Measurements from ENCODE around the gene HOXC6. TPM values are rescaled to one million over a fixed set of nuclear protein-coding genes. Genes with fewer than 3 reads are reported as not detected.

Gene HOXC6
- polyA plus RNA-seq, 4 donors: 28.5 to 36.8 (median 32.1) TPM

GRCh38 chr12:54051874-54052437 is 23.7 kb downstream of the HOXC6 start:
- DNase-seq (ENCODE audit: low read depth in 4 of 4, low spot score in 3 of 4): peak in 2 of 4 donors; percentile 84 to 88

GRCh38 chr12:54052438-54053002 is 24.3 kb downstream of the HOXC6 start:
- DNase-seq (ENCODE audit: low read depth in 4 of 4, low spot score in 3 of 4): no peak

- DNase-seq (ENCODE audit: low read depth in 4 of 4, low spot score in 3 of 4): no peak
Measured at GRCh38 chr12:54053003-54053750, 24.9 kb downstream of the HOXC6 start.

GRCh38 chr12:54053751-54054741 is 25.8 kb downstream of the HOXC6 start, which contains the start of gene HOXC4:
Gene HOXC4 (plus strand): TSS chr12:54053835. CDS start chr12:54053923, 88 bp downstream.
- DNase-seq (ENCODE audit: low read depth in 4 of 4, low spot score in 3 of 4): peak in 1 of 4 donors; percentile 89

- no peak for DNase-seq (ENCODE audit: low read depth in 4 of 4, low spot score in 3 of 4)
Measured at GRCh38 chr12:54054742-54055194, 26.5 kb downstream of the HOXC6 start.

GRCh38 chr12:54055552-54055951 is 27.3 kb downstream of the HOXC6 start:
- DNase-seq (ENCODE audit: low read depth in 4 of 4, low spot score in 3 of 4): no peak

- no peak for DNase-seq (ENCODE audit: low read depth in 4 of 4, low spot score in 3 of 4)
Measured at GRCh38 chr12:54056110-54056509, 27.9 kb downstream of the HOXC6 start.

- no peak for DNase-seq (ENCODE audit: low read depth in 4 of 4, low spot score in 3 of 4)
Measured at GRCh38 chr12:54058128-54058768, 30.0 kb downstream of the HOXC6 start.

GRCh38 chr12:54059668-54060067 is 31.4 kb downstream of the HOXC6 start:
- DNase-seq (ENCODE audit: low read depth in 4 of 4, low spot score in 3 of 4): no peak

- DNase-seq (ENCODE audit: low read depth in 4 of 4, low spot score in 3 of 4): no peak
Measured at GRCh38 chr12:54060174-54060974, 32.1 kb downstream of the HOXC6 start.

- no peak for DNase-seq (ENCODE audit: low read depth in 4 of 4, low spot score in 3 of 4)
Measured at GRCh38 chr12:54060975-54061778, 32.9 kb downstream of the HOXC6 start.

GRCh38 chr12:54065677-54066076 is 37.4 kb downstream of the HOXC6 start:
- DNase-seq (ENCODE audit: low read depth in 4 of 4, low spot score in 3 of 4): no peak

- no peak for DNase-seq (ENCODE audit: low read depth in 4 of 4, low spot score in 3 of 4)
Measured at GRCh38 chr12:54066408-54066807, 38.2 kb downstream of the HOXC6 start.

- DNase-seq (ENCODE audit: low read depth in 4 of 4, low spot score in 3 of 4): no peak
Measured at GRCh38 chr12:54068418-54069070, 40.3 kb downstream of the HOXC6 start.

- DNase-seq (ENCODE audit: low read depth in 4 of 4, low spot score in 3 of 4): no peak
Measured at GRCh38 chr12:54071942-54072341, 43.7 kb downstream of the HOXC6 start.

- no peak for DNase-seq (ENCODE audit: low read depth in 4 of 4, low spot score in 3 of 4)
Measured at GRCh38 chr12:54074308-54074707, 46.1 kb downstream of the HOXC6 start.

GRCh38 chr12:54075409-54075808 is 47.2 kb downstream of the HOXC6 start:
- no peak for DNase-seq (ENCODE audit: low read depth in 4 of 4, low spot score in 3 of 4)

- no peak for DNase-seq (ENCODE audit: low read depth in 4 of 4, low spot score in 3 of 4)
Measured at GRCh38 chr12:54075974-54076373, 47.7 kb downstream of the HOXC6 start.
